ENCODE measurements around the gene JUN.
"Not testable (repeated sequence)": the region's sequence is repeated elsewhere in the genome, so short reads cannot be mapped to it uniquely, and the experiment has no call there.

The JUN gene

GRCh38 chr1:58805716-58806571 is 22.1 kb upstream of the JUN start:
- DNase-seq, result no peak

GRCh38 chr1:58804853-58805565 is 21.2 kb upstream of the JUN start:
- DNase-seq, result no peak

GRCh38 chr1:58803858-58804257 is 20.0 kb upstream of the JUN start:
- no peak for DNase-seq

GRCh38 chr1:58802640-58803399 is 19.0 kb upstream of the JUN start:
- DNase-seq, result peak; percentile 92

GRCh38 chr1:58801286-58801685 is 17.4 kb upstream of the JUN start:
- DNase-seq, result not testable (repeated sequence)

- no peak for DNase-seq
Measured at GRCh38 chr1:58799650-58800049, 15.8 kb upstream of the JUN start.

- no peak for DNase-seq
Measured at GRCh38 chr1:58798910-58799442, 15.1 kb upstream of the JUN start.

GRCh38 chr1:58796416-58796815 is 12.6 kb upstream of the JUN start:
- DNase-seq, result no peak

- no peak for DNase-seq
Measured at GRCh38 chr1:58794585-58794984, 10.7 kb upstream of the JUN start.

- no peak for DNase-seq
Measured at GRCh38 chr1:58792846-58793245, 9.0 kb upstream of the JUN start.

GRCh38 chr1:58791106-58791505 is 7.3 kb upstream of the JUN start:
- DNase-seq, result no peak

- DNase-seq, result no peak
Measured at GRCh38 chr1:58789996-58790660, 6.3 kb upstream of the JUN start.

- no peak for DNase-seq
Measured at GRCh38 chr1:58789322-58789856, 5.5 kb upstream of the JUN start.

- DNase-seq, result no peak
Measured at GRCh38 chr1:58788259-58788658, 4.4 kb upstream of the JUN start.

GRCh38 chr1:58786927-58787245 is 3.0 kb upstream of the JUN start:
- DNase-seq, result no peak

- no peak for DNase-seq
Measured at GRCh38 chr1:58786184-58786926, 2.5 kb upstream of the JUN start.

GRCh38 chr1:58785442-58786058 is 1.7 kb upstream of the JUN start:
- DNase-seq, result peak; percentile 39

GRCh38 chr1:58784758-58785441 is 1.1 kb upstream of the JUN start:
- DNase-seq, result peak; percentile 13

GRCh38 chr1:58783090-58783992 is 506 bp downstream of the JUN start:
- no peak for DNase-seq

Data from NCI-H1417 treated with DMSO at 0.1 percent for 48 hours (cell line).